RPMI7951 (cell line): ENCODE results near the gene DCBLD2. TPM values are rescaled to one million over a fixed set of nuclear protein-coding genes. Genes with fewer than 3 reads are reported as not detected.
A peak's percentile ranks its signal among the peaks of the same experiment; 100 is the strongest.

Experiments
- DNase-seq: peaks from one replicate; pipeline ENCODE4 v3.0.0-alpha.2; 2012; ENCODE audit warnings: low read depth
- total RNA-seq: library from RNA; depleted of rRNA; stranded (reverse); fragments of >200 nt; shearing (Covaris generic); gene quantifications from 2 replicates; pipeline ENCODE4 v1.2.3, GENCODE V29; 2014

The DCBLD2 gene
- total RNA-seq, 1 experiment from 2014 or later, result 306 TPM

GRCh38 chr3:98793971-98794370, 107.5 kb downstream of the DCBLD2 start:
- peak; percentile 42 for DNase-seq

GRCh38 chr3:98791341-98792325, 109.9 kb downstream of the DCBLD2 start:
- no peak for DNase-seq

GRCh38 chr3:98788651-98789050, 112.8 kb downstream of the DCBLD2 start:
- no peak for DNase-seq

DNA sequence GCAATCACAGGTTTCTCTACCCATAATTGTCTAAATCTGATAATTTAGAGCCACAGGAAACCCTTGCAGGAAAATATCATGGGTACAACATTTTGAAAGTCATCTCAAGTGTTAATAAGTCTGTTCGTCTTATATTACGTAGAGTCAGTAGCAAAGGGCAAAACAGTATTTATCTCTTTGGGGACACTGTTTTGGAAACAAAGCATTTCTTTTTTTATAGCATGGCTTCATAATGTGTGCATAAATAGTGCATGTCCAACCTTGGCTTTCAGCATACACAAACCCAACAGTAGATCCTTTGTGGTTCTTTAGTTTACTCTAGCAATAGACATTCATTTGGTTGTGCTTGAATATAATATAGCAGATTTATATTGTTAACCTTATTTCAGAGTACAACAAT, 114.3 kb downstream of the DCBLD2 start:
- DNase-seq, result no peak

DNA sequence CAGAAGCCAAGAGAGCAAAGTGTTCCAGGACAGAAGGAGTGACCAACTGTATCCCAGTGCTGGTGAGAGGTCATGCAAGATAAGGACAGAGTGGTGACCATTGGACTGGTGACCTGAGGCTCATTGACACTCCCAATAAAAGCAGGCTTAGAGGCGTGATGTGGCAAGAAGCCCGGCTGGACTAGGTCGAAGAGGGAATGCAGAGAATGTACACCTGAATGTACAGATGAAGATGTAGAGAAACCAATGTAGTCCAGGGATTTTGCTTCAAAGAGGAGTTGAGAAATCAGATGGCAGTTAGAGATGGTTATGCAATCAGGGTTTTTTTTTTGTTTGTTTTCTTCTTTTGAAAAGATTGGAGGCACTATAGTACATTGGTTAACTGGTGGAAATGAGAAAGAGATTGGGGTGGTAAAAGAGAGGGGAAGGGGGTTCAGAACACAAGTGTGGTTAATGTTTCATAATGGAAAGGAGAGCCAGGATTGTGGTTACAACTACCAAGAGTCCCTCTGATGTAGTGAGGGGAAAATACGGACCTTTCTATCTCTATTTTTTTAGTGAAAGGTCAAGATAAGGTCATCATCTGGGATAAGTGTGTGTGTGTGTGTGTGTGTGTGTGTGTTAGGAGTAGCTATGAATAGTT, 115.0 kb downstream of the DCBLD2 start:
- peak; percentile 33 for DNase-seq

GRCh38 chr3:98784666-98785600, 116.6 kb downstream of the DCBLD2 start:
- DNase-seq, result peak; percentile 83

GRCh38 chr3:98784042-98784441, 117.5 kb downstream of the DCBLD2 start:
- peak; percentile 45 for DNase-seq

DNA sequence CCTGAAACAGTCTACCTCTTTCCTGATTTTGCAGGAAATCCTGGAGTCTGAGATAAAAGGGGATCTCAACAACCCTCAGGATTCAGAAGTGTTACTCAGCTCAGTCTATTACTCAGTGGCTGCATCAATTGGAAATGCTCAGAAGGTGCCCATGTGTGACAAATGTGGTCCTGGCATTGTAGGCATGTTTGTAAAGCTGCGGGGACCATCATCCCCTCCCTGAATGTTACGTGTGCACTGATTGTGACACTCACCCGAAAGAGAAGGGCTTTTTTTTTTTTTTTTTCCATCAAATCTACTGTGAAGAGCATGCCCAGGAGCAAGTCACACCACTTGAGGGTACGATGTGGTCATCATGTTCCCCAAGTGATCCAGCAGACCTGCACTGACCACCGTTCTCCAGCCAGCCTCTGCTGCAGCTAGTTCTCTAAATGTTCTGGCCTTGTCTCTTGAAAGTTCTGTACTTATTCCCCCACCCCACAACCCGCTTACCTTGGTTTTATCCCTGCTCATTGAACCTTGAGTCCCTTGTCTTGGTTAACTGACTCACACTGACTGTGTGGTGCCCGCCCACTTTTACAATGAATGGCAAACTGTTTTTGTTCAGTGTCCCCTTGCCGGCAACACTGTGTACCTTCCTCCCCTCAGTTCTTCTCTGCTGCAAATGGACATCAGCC, 118.5 kb downstream of the DCBLD2 start:
- peak; percentile 46 for DNase-seq

- peak; percentile 31 for DNase-seq
Measured at GRCh38 chr3:98780343-98780742, 121.2 kb downstream of the DCBLD2 start.

DNA sequence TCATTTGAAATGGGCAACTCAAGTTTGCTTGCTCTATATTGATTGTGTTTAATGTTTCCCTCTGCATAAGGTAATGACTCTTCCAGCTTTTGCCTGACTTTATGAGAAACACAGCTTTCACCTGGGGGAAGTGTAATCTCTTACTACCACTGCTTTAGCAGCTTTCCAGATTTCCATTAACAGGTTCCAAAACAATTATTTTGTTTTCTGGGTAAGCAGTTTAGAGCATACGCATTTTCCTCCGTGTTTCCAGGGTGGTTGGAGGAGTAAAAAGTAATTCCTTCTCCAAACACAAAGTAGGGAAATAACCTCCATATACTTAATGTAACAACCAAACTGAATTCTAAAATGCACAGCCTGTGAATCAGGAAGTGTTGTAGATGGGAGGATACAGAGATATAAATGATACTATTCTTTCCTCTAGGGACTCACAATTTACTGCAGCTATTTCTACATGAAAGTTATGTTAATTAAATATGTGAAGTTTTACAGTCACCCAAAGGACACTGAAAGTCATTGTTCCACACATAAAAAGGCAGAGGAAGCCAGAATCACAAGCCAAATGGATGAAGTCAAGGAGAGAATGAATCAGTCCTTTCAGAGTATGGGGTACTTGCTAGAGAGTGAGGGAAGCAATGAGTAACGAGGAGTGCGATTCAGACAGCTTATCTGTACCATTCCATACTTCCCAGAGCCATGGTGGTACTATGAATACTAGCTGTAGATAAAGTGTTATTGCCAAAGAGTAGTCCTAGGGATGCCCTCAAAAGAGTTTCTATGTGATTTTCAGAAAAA, 121.8 kb downstream of the DCBLD2 start:
- peak; percentile 67 for DNase-seq

DNA sequence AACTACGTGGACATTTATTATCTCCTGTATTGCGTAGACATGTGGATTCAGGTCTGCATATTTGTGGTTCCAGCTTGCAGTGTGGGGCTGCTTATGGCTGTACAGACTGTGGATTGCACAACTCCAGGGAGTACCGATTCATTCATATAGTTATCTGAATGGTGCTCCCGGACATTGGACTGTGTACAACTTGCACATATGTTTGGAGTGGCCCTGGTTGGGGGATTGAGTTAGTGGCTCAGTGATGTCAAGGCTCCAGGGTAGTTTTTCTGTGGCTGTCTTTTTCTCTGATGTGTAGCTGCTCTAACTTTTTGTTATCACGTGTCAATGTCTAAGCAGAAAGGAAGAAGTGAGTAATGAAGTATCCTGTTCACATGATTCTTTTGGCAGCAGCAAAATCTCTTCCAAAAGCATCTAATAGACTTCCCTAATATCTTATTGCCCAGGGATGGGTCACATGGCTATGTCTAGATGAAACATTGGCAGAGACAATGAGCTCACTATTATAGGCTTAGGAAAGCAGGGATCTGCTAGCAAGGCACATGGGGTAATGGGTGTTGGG, 122.6 kb downstream of the DCBLD2 start:
- DNase-seq, result peak; percentile 93

- peak; percentile 65 for DNase-seq
Measured at GRCh38 chr3:98778383-98778782, 123.1 kb downstream of the DCBLD2 start.

DNA sequence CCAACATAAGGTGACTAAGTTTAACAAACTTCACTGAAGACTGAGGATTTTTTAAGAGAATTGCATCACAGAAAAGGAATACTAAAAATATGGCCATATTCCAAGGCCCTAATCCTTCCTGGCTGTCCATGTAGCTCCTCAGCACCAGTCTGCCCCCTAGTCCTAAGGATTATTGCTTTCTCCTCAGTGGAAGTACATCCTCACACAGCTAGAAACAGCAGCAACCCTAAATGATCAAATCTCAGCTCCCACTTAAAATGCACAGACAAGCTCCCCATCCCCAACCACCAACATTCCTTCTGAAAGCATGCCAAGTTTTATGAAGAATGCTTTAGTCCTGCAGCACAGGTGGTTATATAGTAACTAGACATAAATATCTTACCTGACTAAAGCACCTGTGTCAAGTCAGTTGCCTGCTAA, 123.7 kb downstream of the DCBLD2 start:
- peak; percentile 41 for DNase-seq

DNA sequence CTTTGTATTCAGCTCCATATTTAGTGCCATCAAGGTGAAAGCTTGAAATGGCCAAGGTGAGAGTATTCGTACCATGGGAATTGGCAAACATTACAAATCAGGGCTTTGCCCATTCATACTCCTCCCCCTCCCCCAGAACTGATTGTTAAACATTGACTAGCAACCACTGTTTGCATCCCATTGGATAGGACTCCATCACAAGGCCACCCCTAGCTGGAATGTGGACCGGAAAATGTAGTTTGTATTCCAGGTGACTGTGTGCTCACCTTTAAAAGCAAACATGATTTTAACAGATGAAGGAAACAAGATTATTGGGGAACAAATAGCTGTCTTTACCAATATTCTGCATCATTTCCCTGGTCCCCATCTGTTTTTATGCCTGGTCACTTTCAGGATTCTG, 124.2 kb downstream of the DCBLD2 start:
- no peak for DNase-seq

GRCh38 chr3:98776140-98776493, 125.4 kb downstream of the DCBLD2 start:
- DNase-seq, result no peak

- no peak for DNase-seq
Measured at GRCh38 chr3:98775459-98776139, 125.9 kb downstream of the DCBLD2 start.

DNA sequence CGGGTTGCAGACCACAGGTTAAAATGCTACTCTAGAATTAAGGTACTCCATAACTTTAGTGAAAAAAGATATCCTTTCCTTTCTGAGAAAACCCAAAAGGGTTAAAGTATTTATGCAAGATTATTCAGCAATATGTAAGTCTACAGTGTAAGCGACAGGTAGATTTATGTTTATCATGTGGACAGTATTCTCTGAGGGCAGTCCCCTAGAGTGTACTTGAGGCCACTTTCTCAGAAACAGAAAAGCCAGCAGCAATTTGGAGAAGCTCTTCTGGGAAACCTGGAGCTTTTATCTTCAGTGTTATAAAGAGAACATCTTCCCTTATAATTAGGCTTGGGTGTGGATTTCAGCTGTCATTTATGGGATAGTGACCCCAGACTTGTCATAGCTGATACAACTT, 129.5 kb downstream of the DCBLD2 start:
- no peak for DNase-seq

- DNase-seq, result peak; percentile 40
Measured at GRCh38 chr3:98770261-98771039, 131.0 kb downstream of the DCBLD2 start.

GRCh38 chr3:98769448-98769847, 132.0 kb downstream of the DCBLD2 start:
- no peak for DNase-seq
